ENCODE results near the gene GTPBP6.
"Not testable (repeated sequence)": the region's sequence is repeated elsewhere in the genome, so short reads cannot be mapped to it uniquely, and the experiment has no call there.

Gene GTPBP6

GRCh38 chrX:262381-262909 is 56.2 kb downstream of the GTPBP6 start:
- no peak for DNase-seq (ENCODE audit: low read depth)

DNA sequence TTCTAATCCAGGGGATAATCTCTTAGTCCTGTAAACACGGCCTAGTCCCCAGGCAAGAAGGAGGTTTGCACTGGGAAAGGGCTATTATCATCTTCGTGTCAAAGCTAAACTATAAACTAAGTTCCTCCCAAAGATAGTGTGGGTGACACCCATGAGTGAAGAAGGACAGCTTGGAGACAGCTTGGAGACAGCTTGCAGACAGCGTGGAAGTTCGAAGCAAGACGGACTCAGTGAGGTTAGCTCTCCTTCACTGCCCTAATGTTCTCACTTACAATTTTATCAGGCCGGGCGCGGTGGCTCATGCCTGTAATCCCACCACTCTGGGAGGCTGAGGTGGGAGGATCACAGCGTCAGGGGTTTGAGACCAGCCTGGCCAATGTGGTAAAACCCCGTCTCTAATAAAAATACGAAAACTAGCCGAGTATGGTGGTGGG is 56.7 kb downstream of the GTPBP6 start:
- peak; percentile 13 for DNase-seq (ENCODE audit: low read depth)

GRCh38 chrX:261167-261918 is 57.3 kb downstream of the GTPBP6 start:
- DNase-seq (ENCODE audit: low read depth), result peak; percentile 73

DNA sequence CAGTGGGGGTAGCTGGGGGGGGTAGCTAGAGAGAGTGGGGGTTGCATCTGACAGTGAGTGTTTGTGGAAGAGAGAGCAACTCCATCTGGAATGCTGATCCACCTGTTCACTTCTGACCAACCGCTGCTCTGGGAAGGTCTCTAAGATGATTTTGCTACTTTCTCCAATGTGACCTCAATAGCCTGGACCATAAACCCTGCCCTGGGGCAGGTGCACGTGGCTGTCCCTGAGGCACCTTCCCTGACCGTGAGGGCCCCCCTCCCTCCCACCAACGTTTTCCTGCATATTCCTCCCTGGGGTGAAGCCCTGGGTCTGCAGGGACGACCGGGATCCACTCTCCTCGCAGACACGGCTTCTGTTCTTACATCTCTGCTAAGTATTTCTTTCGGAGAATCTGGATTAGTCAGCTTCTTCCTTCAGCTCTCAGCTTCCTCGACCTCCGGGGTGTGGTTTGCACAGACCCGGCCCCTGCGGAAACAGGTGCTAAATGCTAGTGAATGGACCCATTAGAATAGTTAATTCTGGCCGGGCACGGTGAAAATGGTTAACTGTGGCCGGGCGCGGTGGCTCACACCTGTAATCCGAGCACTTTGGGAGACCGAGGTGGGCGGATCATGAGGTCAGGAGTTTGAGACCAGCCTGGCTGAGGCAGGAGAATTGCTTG is 58.8 kb downstream of the GTPBP6 start:
- DNase-seq (ENCODE audit: low read depth), result no peak

DNA sequence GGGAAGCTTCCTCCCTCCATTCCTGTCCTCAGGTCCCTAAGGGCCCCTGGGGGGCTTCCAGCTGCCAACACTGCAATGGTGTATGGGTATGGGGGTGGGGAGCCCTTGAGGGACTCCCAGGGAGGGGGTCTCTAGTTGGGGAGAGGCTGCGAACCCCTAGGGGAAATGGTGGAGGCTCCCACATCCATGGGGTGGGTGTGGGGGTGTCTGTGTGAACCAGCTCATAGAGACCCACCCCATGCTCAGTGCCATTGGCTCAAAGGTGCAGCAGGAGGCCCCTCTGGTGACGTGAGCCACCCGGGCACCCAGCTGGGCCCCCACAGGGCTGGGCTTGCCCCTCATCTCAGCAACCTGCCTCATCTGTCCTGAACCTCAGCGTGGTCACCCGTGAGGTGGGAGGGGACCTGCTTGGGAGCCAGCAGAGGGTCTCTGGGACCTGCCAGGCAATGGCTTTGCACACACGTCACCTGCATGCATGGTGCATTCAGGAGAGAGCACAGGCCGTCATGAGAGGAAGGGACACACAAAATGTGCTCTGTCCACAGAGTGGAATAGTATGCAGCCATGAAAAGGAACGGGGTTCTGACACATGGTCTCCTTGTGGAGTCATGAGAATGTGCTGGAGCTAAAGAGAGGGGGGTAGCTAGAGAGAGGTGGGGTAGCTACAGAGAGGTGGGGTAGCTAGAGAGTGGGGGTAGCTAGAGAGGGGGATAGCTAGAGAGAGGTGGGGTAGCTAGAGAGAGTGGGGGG is 60.1 kb downstream of the GTPBP6 start:
- no peak for DNase-seq (ENCODE audit: low read depth)

- no peak for DNase-seq (ENCODE audit: low read depth)
These were observed 60.8 kb downstream of the GTPBP6 start for GRCh38 chrX:257681-258289.

- DNase-seq (ENCODE audit: low read depth), result not testable (repeated sequence)
These were observed 61.5 kb downstream of the GTPBP6 start for GRCh38 chrX:257054-257453.

GRCh38 chrX:255923-256331 is 62.7 kb downstream of the GTPBP6 start:
- DNase-seq (ENCODE audit: low read depth), result no peak

Measured in amniotic epithelial cell (primary cell).